ENCODE data around the gene CCL28. TPM values are rescaled to one million over a fixed set of nuclear protein-coding genes. Genes with fewer than 3 reads are reported as not detected.
"Not testable (repeated sequence)": the region's sequence is repeated elsewhere in the genome, so short reads cannot be mapped to it uniquely, and the experiment has no call there.

Gene CCL28, protein sequence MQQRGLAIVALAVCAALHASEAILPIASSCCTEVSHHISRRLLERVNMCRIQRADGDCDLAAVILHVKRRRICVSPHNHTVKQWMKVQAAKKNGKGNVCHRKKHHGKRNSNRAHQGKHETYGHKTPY
- total RNA-seq, result 1 to 10 TPM; 1.9 to 9.1 (median 3.3) TPM

DNA sequence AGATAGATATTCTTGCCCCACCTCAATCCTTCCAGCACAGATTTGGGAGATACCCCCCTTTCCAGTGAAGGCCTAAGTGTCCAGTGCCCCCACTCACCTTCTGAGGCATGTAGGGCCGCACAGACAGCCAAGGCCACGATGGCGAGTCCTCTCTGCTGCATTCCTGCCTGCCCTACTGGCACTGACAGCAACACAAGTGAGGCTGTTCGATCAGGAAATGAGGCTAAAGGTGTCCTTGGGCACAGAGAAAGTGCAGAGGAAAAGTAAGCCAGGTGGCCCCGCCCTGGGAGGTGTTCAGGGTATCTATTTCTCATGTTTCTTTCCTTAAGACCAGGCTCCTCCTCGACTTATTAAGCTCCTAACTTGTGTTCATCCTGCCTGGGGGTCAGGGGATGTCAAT is at the start of gene CCL28:
CCL28 (minus strand) TSS at position 236 of the 400 bp plus-strand sequence; CDS start at position 161, 75 bp downstream.
- Histone ChIP-seq H3K9me3 (no peaks in the 10 kb centered on the region), H3K27ac (no peak within 1 kb of the TSS), H3K36me3 (no peaks in the 10 kb centered on the region), H3K4me1 (no peaks in the 10 kb centered on the region), H3K27me3 (no peaks in the 10 kb centered on the region), H3K4me3 (no peak within 1 kb of the TSS)
- no peak for DNase-seq
- intact Hi-C loops (cut with DNase I), result no loop called here
- TF ChIP-seq, protein P1, sequence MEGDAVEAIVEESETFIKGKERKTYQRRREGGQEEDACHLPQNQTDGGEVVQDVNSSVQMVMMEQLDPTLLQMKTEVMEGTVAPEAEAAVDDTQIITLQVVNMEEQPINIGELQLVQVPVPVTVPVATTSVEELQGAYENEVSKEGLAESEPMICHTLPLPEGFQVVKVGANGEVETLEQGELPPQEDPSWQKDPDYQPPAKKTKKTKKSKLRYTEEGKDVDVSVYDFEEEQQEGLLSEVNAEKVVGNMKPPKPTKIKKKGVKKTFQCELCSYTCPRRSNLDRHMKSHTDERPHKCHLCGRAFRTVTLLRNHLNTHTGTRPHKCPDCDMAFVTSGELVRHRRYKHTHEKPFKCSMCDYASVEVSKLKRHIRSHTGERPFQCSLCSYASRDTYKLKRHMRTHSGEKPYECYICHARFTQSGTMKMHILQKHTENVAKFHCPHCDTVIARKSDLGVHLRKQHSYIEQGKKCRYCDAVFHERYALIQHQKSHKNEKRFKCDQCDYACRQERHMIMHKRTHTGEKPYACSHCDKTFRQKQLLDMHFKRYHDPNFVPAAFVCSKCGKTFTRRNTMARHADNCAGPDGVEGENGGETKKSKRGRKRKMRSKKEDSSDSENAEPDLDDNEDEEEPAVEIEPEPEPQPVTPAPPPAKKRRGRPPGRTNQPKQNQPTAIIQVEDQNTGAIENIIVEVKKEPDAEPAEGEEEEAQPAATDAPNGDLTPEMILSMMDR (IDR thresholded peaks at IDR 0.05), result no peak
- no peak for TF ChIP-seq POLR2A (IDR thresholded peaks at IDR 0.05)
- 60 to 78% methylated on average over 6 of the region's 6 CpGs for WGBS, 2 donors

DNA sequence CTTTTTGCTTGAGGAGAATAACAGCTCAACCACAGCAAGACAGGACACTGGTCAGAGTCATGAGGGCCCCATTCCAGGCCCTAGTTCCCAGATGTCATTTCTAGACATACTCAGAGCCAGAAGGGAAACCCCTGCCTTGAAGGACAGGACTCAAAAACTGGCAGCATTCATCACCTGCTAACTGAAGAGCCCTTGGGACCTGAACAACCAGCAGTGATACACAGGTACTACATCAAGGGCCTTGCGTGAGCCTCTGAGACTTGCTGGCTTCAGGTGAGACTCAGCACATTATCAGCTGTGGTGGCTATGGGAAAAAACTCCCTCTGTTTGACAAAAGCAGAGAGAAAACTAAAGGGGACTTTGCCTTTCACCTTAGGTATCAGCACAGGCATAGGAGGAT is 48.9 kb upstream of the CCL28 start:
- no peak for DNase-seq
- no peaks in the 10 kb centered on the region for H3K27me3 ChIP-seq
- 86% methylated on average over 1 of the region's 1 CpG; no CpG with 5 or more reads in 1 of the 2 donors for WGBS, 2 donors
- H3K9me3 ChIP-seq, result peaks cover 0 to 3% (median 2%) of the 10 kb centered on the region in 3 donors
- H3K36me3 ChIP-seq, result peaks cover 0 to 25% (median 0%) of the 10 kb centered on the region in 3 donors
- H3K27ac ChIP-seq, result no peak overlapping the region
- H3K4me3 ChIP-seq, result no peak overlapping the region
- no peaks in the 10 kb centered on the region for H3K4me1 ChIP-seq
- TF ChIP-seq, protein P1 (IDR thresholded peaks at IDR 0.05), result no peak
- no peak for TF ChIP-seq POLR2A (IDR thresholded peaks at IDR 0.05)
- intact Hi-C loops (cut with DNase I), result no loop called here

DNA sequence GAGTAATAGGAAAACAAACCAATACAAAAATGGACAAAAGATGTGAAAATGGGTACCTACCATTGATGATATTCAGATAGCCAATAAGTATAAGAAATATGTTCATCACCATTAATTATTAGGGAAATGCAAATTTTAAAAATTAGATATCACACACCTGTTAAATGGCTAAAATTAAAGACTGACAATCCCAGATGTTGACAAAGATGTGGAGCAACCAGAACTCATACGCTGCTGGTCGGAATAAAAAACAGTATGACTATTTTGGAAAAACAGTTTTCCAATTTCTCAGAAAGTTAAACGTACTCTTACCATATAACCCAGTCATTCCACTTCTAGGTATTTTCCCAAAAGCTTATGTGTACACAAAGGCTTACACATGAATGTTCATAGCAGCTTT is 44.4 kb upstream of the CCL28 start:
- TF ChIP-seq, protein P1 (IDR thresholded peaks at IDR 0.05), result no peak
- no peak for TF ChIP-seq POLR2A (IDR thresholded peaks at IDR 0.05)
- no peak overlapping the region for H3K27ac ChIP-seq
- intact Hi-C loops (cut with DNase I), result no loop called here
- WGBS, 2 donors, result 76 to 90% methylated on average over 3 of the region's 3 CpGs
- no peak overlapping the region for H3K4me3 ChIP-seq
- H3K36me3 ChIP-seq, result peaks cover 0 to 33% (median 0%) of the 10 kb centered on the region in 3 donors
- H3K27me3 ChIP-seq, result no peaks in the 10 kb centered on the region
- no peak for DNase-seq
- no peaks in the 10 kb centered on the region for H3K4me1 ChIP-seq
- peaks cover 0 to 3% (median 0%) of the 10 kb centered on the region in 3 donors for H3K9me3 ChIP-seq

DNA sequence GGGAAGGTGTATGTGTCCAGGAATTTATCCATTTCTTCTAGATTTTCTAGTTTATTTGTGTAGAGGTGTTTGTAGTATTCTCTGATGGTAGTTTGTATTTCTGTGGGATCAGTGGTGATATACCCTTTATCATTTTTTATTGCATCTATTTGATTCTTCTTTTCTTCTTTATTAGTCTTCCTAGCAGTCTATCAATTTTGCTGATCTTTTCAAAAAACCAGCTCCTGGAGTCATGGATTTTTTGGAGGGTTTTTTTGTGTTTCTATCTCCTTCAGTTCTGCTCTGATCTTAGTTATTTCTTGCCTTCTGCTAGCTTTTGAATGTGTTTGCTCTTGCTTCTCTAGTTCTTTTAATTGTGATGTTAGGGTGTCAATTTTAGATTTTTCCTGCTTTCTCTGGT is 29.4 kb upstream of the CCL28 start:
- H3K27me3 ChIP-seq; H3K4me1 ChIP-seq; DNase-seq; H3K27ac ChIP-seq; H3K4me3 ChIP-seq; intact Hi-C loops (cut with DNase I): not testable (repeated sequence)
- Histone ChIP-seq H3K36me3 (peaks cover 0 to 41% (median 0%) of the 10 kb centered on the region in 3 donors), H3K9me3 (peaks cover 0 to 40% (median 3%) of the 10 kb centered on the region in 3 donors)

DNA sequence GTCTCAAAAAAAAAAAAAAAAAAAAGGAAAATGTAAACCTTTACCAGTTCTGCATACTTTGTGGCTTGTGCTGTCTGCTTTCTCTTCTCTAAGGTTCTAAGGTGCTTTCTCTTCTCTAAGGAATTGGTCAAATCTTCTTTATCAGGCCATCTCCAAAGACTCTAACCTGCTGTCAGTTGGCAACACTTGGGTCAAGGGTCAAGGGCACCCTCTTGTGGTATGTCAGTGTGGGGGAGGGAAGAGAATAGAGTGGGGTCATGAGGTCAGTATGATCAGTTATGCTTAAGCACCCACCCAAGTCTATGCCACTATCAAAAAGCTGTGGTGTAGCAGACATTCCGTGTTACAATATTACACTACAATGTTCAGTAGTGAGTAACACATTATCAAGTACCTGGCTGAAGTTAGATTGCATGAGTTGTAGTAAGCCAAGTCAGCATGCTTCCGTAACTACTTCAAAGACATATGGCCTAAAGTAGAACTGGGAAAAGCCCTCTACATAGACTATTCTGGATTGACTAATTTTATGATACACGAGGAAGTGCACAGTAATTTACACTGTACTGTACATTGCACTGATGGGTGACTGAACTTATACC is 25.0 kb upstream of the CCL28 start:
- no peak overlapping the region for H3K27ac ChIP-seq
- no peaks in the 10 kb centered on the region for H3K36me3 ChIP-seq
- TF ChIP-seq, protein P1 (IDR thresholded peaks at IDR 0.05), result no peak
- no peak for TF ChIP-seq POLR2A (IDR thresholded peaks at IDR 0.05)
- peaks cover 0 to 13% (median 5%) of the 10 kb centered on the region in 3 donors for H3K4me1 ChIP-seq
- WGBS, 2 donors, result 97 to 100% methylated on average over 3 of the region's 3 CpGs
- DNase-seq, result no peak
- intact Hi-C loops (cut with DNase I), result no loop called here
- H3K27me3 ChIP-seq, result no peaks in the 10 kb centered on the region
- peaks cover 0 to 27% (median 0%) of the 10 kb centered on the region in 3 donors for H3K9me3 ChIP-seq
- no peak overlapping the region for H3K4me3 ChIP-seq
